ENCODE data around the gene YBX1. TPM values are rescaled to one million over a fixed set of nuclear protein-coding genes. Genes with fewer than 3 reads are reported as not detected.

The YBX1 gene
- total RNA-seq, 2 donors from 2014 or later, result 471 to 894 TPM

DNA sequence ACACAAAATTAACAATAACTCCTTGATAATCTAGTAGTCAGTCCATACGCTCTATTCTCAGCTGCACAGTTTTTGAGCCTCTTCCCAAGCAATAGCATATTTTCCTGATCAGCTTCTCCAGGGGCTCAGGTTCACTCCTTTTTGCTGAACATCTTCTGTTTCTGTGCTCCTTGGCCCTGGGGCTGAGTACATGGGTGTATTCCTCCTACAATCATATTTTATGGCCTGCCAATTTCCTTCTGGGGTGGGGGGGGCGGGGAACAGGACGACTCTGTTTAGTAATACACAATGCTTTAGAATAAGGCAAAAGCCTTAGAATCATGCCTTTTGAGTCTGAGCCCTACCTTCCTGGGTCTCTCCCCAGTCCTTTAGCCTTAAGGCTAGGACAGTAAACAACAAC is 49.4 kb downstream of the YBX1 start:
- intact Hi-C loops (cut with DNase I), result no loop called here
- peak; percentile 42 for DNase-seq

GRCh38 chr1:42732126-42732680 is 50.0 kb downstream of the YBX1 start:
- intact Hi-C loops (cut with DNase I), result no loop called here
- no peak for DNase-seq
- no peaks in the 10 kb centered on the region for H3K9me3 ChIP-seq
- H3K4me3 ChIP-seq, result no peak overlapping the region
- no peak overlapping the region for H3K27ac ChIP-seq
- no peak overlapping the region for H3K9ac ChIP-seq (ENCODE audit: low read depth in 2 of 2, low read length in 2 of 2)
- H3K4me1 ChIP-seq, result no peaks in the 10 kb centered on the region
- TF ChIP-seq, protein P1, sequence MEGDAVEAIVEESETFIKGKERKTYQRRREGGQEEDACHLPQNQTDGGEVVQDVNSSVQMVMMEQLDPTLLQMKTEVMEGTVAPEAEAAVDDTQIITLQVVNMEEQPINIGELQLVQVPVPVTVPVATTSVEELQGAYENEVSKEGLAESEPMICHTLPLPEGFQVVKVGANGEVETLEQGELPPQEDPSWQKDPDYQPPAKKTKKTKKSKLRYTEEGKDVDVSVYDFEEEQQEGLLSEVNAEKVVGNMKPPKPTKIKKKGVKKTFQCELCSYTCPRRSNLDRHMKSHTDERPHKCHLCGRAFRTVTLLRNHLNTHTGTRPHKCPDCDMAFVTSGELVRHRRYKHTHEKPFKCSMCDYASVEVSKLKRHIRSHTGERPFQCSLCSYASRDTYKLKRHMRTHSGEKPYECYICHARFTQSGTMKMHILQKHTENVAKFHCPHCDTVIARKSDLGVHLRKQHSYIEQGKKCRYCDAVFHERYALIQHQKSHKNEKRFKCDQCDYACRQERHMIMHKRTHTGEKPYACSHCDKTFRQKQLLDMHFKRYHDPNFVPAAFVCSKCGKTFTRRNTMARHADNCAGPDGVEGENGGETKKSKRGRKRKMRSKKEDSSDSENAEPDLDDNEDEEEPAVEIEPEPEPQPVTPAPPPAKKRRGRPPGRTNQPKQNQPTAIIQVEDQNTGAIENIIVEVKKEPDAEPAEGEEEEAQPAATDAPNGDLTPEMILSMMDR (IDR thresholded peaks at IDR 0.05), result no peak
- no peaks in the 10 kb centered on the region for H3K36me3 ChIP-seq
- no peaks in the 10 kb centered on the region for H3K27me3 ChIP-seq

More for the DNA sequence above, 49.4 kb downstream of the YBX1 start:
- Histone ChIP-seq H3K27ac (no peak overlapping the region), H3K36me3 (no peaks in the 10 kb centered on the region), H3K9me3 (no peaks in the 10 kb centered on the region), H3K27me3 (no peaks in the 10 kb centered on the region), H3K4me3 (no peak overlapping the region), H3K9ac (ENCODE audit: low read depth in 2 of 2, low read length in 2 of 2) (no peak overlapping the region), H3K4me1 (no peaks in the 10 kb centered on the region)
- TF ChIP-seq, protein P1 (IDR thresholded peaks at IDR 0.05), result no peak

GRCh38 chr1:42733415-42734200 is 51.4 kb downstream of the YBX1 start:
- Histone ChIP-seq H3K27me3 (no peaks in the 10 kb centered on the region), H3K9me3 (no peaks in the 10 kb centered on the region), H3K9ac (ENCODE audit: low read depth in 2 of 2, low read length in 2 of 2) (no peak overlapping the region), H3K27ac (no peak overlapping the region), H3K4me3 (no peak overlapping the region), H3K36me3 (no peaks in the 10 kb centered on the region), H3K4me1 (no peaks in the 10 kb centered on the region)
- intact Hi-C loops (cut with DNase I), result no loop called here
- DNase-seq, result no peak
- TF ChIP-seq, protein P1 (IDR thresholded peaks at IDR 0.05), result no peak

DNA sequence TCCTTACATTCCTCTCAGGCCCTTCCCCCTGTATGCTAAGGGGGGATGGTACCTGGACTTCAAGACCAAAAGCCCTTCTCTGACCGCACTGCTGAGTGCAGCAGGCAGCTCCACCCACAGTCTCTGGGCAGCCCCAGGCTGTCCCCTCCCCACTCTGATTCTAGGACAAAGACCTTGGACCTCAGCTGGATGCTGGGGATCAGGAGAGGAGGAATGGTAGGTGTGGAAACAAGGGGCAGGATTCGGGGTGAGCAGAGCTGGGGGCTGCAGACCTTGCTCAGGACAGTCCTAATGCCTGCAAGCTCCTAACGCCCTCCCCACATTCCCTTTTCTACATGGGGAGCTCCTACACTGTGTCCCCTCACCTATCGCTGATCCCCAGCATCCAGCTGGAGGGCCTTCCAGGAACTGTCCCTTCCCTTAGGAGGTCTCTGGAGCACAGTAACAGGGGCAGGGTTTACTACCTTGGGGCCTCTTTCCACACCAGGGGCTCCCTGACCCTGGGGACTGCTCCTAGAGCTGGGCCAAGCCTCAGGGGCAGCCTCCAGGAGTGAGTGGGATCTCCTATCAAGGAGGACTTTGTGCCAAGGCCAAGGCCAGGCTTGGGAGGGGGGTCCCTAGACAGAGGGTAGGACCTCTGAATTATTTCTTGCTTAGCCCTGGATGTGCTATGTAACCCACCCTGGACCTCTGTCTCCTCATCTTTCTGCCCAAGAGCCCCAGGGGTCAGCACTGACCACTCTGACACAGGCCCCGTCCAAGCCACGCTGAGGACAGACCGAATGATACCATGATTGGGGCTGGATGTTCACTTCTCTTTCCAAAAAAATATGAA is 52.2 kb downstream of the YBX1 start:
- no peak overlapping the region for H3K27ac ChIP-seq
- H3K4me1 ChIP-seq, result no peaks in the 10 kb centered on the region
- no peak overlapping the region for H3K4me3 ChIP-seq
- intact Hi-C loops (cut with DNase I), result no loop called here
- DNase-seq, result no peak
- no peaks in the 10 kb centered on the region for H3K36me3 ChIP-seq
- no peaks in the 10 kb centered on the region for H3K9me3 ChIP-seq
- TF ChIP-seq, protein P1 (IDR thresholded peaks at IDR 0.05), result no peak
- no peaks in the 10 kb centered on the region for H3K27me3 ChIP-seq
- no peak overlapping the region for H3K9ac ChIP-seq (ENCODE audit: low read depth in 2 of 2, low read length in 2 of 2)

GRCh38 chr1:42735056-42735455 is 52.8 kb downstream of the YBX1 start:
- no peak for DNase-seq
- intact Hi-C loops (cut with DNase I), result no loop called here
- Histone ChIP-seq H3K4me3 (no peak overlapping the region), H3K9me3 (no peaks in the 10 kb centered on the region), H3K27me3 (no peaks in the 10 kb centered on the region), H3K27ac (no peak overlapping the region), H3K4me1 (no peaks in the 10 kb centered on the region), H3K9ac (ENCODE audit: low read depth in 2 of 2, low read length in 2 of 2) (no peak overlapping the region), H3K36me3 (no peaks in the 10 kb centered on the region)
- TF ChIP-seq, protein P1 (IDR thresholded peaks at IDR 0.05), result no peak
